ENCODE results near the gene SQSTM1.

GRCh38 chr5:179828756-179829421, 8.2 kb downstream of the SQSTM1 start:
- TF ChIP-seq CTCF (IDR thresholded peaks at IDR 0.05), result no peak
- TF ChIP-seq POLR2AphosphoS5 (IDR thresholded peaks at IDR 0.05; ENCODE audit: low read depth, low read length), result no peak; the same call in 1 of the 2 replicates
- TF ChIP-seq REST (IDR thresholded peaks at IDR 0.05; ENCODE audit: insufficient read depth in 1 of 2, low read depth in 2 of 2, low read length in 1 of 2), result no peak
- no peak for TF ChIP-seq SIN3A (IDR thresholded peaks at IDR 0.05; ENCODE audit: borderline replicate concordance, insufficient read depth, low read depth, low read length)
- TF ChIP-seq TCF7L2 (IDR thresholded peaks at IDR 0.05; ENCODE audit: low read depth, low read length), result no peak

Data from Panc1 (cell line).